ENCODE results near the gene FBXO46. TPM values are rescaled to one million over a fixed set of nuclear protein-coding genes. Genes with fewer than 3 reads are reported as not detected.
A peak's percentile ranks its signal among the peaks of the same experiment; 100 is the strongest.

The FBXO46 gene
- total RNA-seq, 4 donors from 2014 or later: 13.7 to 22.3 (median 17.4) TPM

GRCh38 chr19:45768655-45768983, 37.9 kb upstream of the FBXO46 start:
- H3K36me3 ChIP-seq: peaks cover 0 to 6% of the 10 kb centered on the region in 2 donors
- peaks cover 32 to 42% of the 10 kb centered on the region in 2 donors for H3K4me1 ChIP-seq
- WGBS, 2 donors: 0 to 1% methylated on average over 10 to 19 of the region's 33 CpGs
- H3K4me3 ChIP-seq (replicated peaks in 1 of 3): peak overlapping the region; percentile 15 to 93 (median 59)
- intact Hi-C loops (cut with DNase I): loop anchor here (10.0 kb wide), 1 partner anchor 54 kb away; no protein-coding TSS in a partner anchor
- TF ChIP-seq, protein P1, sequence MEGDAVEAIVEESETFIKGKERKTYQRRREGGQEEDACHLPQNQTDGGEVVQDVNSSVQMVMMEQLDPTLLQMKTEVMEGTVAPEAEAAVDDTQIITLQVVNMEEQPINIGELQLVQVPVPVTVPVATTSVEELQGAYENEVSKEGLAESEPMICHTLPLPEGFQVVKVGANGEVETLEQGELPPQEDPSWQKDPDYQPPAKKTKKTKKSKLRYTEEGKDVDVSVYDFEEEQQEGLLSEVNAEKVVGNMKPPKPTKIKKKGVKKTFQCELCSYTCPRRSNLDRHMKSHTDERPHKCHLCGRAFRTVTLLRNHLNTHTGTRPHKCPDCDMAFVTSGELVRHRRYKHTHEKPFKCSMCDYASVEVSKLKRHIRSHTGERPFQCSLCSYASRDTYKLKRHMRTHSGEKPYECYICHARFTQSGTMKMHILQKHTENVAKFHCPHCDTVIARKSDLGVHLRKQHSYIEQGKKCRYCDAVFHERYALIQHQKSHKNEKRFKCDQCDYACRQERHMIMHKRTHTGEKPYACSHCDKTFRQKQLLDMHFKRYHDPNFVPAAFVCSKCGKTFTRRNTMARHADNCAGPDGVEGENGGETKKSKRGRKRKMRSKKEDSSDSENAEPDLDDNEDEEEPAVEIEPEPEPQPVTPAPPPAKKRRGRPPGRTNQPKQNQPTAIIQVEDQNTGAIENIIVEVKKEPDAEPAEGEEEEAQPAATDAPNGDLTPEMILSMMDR (IDR thresholded peaks at IDR 0.05): no peak
- no peak for TF ChIP-seq POLR2A (IDR thresholded peaks at IDR 0.05)
- H3K27ac ChIP-seq: peak overlapping the region; percentile 91 to 96 (median 95)
- H3K27me3 ChIP-seq: no peaks in the 10 kb centered on the region
- peak; percentile 45 to 50 for DNase-seq
- H3K9me3 ChIP-seq: no peaks in the 10 kb centered on the region

GRCh38 chr19:45767881-45768654, 37.4 kb upstream of the FBXO46 start:
- Histone ChIP-seq H3K36me3 (peaks cover 0 to 4% of the 10 kb centered on the region in 2 donors), H3K4me1 (peaks cover 33 to 43% of the 10 kb centered on the region in 2 donors)
- DNase-seq: peak; percentile 86 to 87

DNA sequence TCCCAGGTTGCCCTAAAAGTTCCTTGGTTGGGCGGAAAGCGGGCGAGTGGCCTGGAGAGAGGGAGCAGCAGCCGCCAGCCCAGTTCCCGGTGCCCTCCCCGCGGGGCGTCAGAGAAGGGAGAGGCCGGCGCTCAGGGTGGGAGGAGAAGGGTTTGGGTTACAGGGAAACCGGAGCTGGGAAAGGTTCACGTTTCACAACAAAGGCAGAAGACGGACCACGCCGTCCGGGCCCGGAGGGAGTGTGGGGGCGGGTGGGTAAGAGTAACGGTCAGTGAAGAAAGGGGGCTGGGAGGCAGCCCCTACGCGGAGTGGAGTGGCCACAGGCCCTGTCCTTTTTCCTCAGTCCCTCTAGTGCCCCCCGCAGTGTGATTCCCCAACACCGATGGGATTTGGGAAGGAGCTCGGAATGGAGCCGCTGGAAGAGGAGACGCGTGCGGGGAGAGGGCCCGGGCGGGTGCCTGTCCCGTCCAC, 36.7 kb upstream of the FBXO46 start:
- DNase-seq: peak; percentile 78 to 83
- peaks cover 33 to 43% of the 10 kb centered on the region in 2 donors for H3K4me1 ChIP-seq
- H3K9me3 ChIP-seq: no peaks in the 10 kb centered on the region
- TF ChIP-seq, protein P1 (IDR thresholded peaks at IDR 0.05): no peak
- TF ChIP-seq POLR2A (IDR thresholded peaks at IDR 0.05): peak; percentile 46 to 77
- WGBS, 2 donors: 6 to 13% methylated on average over 15 to 31 of the region's 31 CpGs
- no peaks in the 10 kb centered on the region for H3K27me3 ChIP-seq
- H3K27ac ChIP-seq: peak overlapping the region; percentile 91 to 96 (median 95)
- intact Hi-C loops (cut with DNase I): loop anchor here (10.0 kb wide), 1 partner anchor 53 kb away; no protein-coding TSS in a partner anchor
- H3K36me3 ChIP-seq: peaks cover 0 to 3% of the 10 kb centered on the region in 2 donors
- H3K4me3 ChIP-seq (replicated peaks in 1 of 3): peak overlapping the region; percentile 15 to 93 (median 59)

More at GRCh38 chr19:45767881-45768654, 37.4 kb upstream of the FBXO46 start:
- peak overlapping the region; percentile 15 to 93 (median 59) for H3K4me3 ChIP-seq (replicated peaks in 1 of 3)
- no peaks in the 10 kb centered on the region for H3K9me3 ChIP-seq
- intact Hi-C loops (cut with DNase I): loop anchor here (10.0 kb wide), 1 partner anchor 53 kb away; no protein-coding TSS in a partner anchor
- peak overlapping the region; percentile 91 to 96 (median 95) for H3K27ac ChIP-seq
- TF ChIP-seq POLR2A (IDR thresholded peaks at IDR 0.05): peak in 1 of 2 donors; percentile 88
- TF ChIP-seq, protein P1 (IDR thresholded peaks at IDR 0.05): no peak
- WGBS, 2 donors: 2% methylated on average over 20 of the region's 102 CpGs; no CpG with 5 or more reads in 1 of the 2 donors
- no peaks in the 10 kb centered on the region for H3K27me3 ChIP-seq

DNA sequence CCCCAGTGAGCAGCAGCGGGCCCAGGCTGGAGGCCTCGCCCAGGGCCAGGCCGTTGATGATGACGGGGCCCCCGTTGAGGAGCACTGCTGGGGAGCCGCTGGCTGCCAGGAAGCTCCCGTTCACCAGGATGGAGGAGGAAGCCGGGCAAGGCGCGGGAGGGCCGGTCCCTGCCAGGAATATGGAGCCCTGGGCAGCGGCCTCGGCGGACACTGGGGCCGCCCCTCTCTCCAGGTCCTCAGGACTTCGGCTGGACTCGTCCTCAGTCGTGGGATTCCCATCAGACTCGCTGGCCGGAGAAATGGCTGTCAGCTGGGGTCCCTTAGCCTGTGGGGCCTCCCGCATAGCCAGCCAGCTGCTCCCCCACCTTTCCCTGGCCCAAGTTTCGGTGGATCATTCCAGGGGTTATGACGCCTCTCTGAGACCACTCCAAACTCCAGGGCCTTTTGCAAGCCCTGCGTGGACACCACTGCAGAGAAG, 36.2 kb upstream of the FBXO46 start:
- H3K9me3 ChIP-seq: no peaks in the 10 kb centered on the region
- peak overlapping the region; percentile 15 to 93 (median 59) for H3K4me3 ChIP-seq (replicated peaks in 1 of 3)
- no peak for TF ChIP-seq POLR2A (IDR thresholded peaks at IDR 0.05)
- TF ChIP-seq, protein P1 (IDR thresholded peaks at IDR 0.05): no peak
- peak overlapping the region; percentile 91 to 96 (median 95) for H3K27ac ChIP-seq
- H3K4me1 ChIP-seq: peaks cover 33 to 43% of the 10 kb centered on the region in 2 donors
- peaks cover 0 to 3% of the 10 kb centered on the region in 2 donors for H3K36me3 ChIP-seq
- H3K27me3 ChIP-seq: no peaks in the 10 kb centered on the region
- WGBS, 2 donors: 15 to 35% methylated on average over 8 to 11 of the region's 24 CpGs
- intact Hi-C loops (cut with DNase I): loop anchor here (10.0 kb wide), 1 partner anchor 52 kb away; no protein-coding TSS in a partner anchor
- peak in 1 of 2 donors; percentile 46 for DNase-seq

Data from thyroid gland (tissue), 4 donors.